HEK293 (cell line): ENCODE measurements around the gene GRID2.

ENCODE experiments used
- CTCF ChIA-PET: fragments of 350-600 bp; formaldehyde crosslinking; extraction: SDS; loops from one replicate; lab custom pipeline; 2021; ENCODE audit warnings: antibody characterized with exemption; lab: Yijun Ruan, JAX
- POLR2A ChIA-PET: fragments of 300-600 bp; formaldehyde crosslinking; extraction: SDS; loops from one replicate; lab custom pipeline; 2020; ENCODE audit warnings: antibody characterized with exemption, inconsistent platforms; lab: Yijun Ruan, JAX
- H3K27ac ChIP-seq: fragments of 200-500 bp; sonication (Bioruptor generic); 2 replicates; pipeline ENCODE4 v1.5.1; 2014; ENCODE audit warnings: low read depth, low read length, control low read depth, inconsistent platforms; ENCODE audit errors: extremely low read depth
- H3K36me3 ChIP-seq, 2 experiments: fragments of 200-500 bp in 1 of 2; sonication (Bioruptor generic) in 1 of 2; 1 replicate in 1 of 2; 2 replicates in 1 of 2; pipeline ENCODE4 v1.5.1; 2014 to 2017; ENCODE audit warnings: inconsistent platforms in 2 of 2, low read length in 2 of 2; ENCODE audit not compliant: control insufficient read depth in 2 of 2, insufficient read depth in 1 of 2
- H3K4me1 ChIP-seq: fragments of 200-500 bp; sonication (Bioruptor generic); 2 replicates; pipeline ENCODE4 v1.5.1; 2014; ENCODE audit warnings: mild to moderate bottlenecking, low read length, inconsistent platforms; ENCODE audit not compliant: control insufficient read depth, insufficient read depth
- H3K4me3 ChIP-seq: 2 replicates; pipeline ENCODE4 v1.5.1; 2011; ENCODE audit warnings: low read depth, mild to moderate bottlenecking, control low read depth, low read length, moderate library complexity
- H3K9me3 ChIP-seq: fragments of 200-500 bp; sonication (Bioruptor generic); 2 replicates; pipeline ENCODE4 v1.5.1; 2014; ENCODE audit warnings: low read depth, low read length, inconsistent platforms; ENCODE audit not compliant: control insufficient read depth, insufficient read depth
- EGR2 ChIP-seq: fragments of 450-650 bp; formaldehyde crosslinking; IDR thresholded peaks from 2 replicates; pipeline ENCODE4 v1.5.1; 2016; ENCODE audit warnings: low read depth, missing biosample characterization, missing genetic modification characterization
- IKZF3 ChIP-seq: fragments of 450-650 bp; IDR thresholded peaks from 2 replicates; pipeline ENCODE4 v1.5.0; 2018; ENCODE audit warnings: missing biosample characterization, mild to moderate bottlenecking, missing genetic modification characterization, moderate library complexity
- PRDM2 ChIP-seq: fragments of 450-650 bp; formaldehyde crosslinking; IDR thresholded peaks from 2 replicates; pipeline ENCODE4 v1.5.1; 2016; ENCODE audit warnings: missing biosample characterization, missing genetic modification characterization, borderline replicate concordance
- WT1 ChIP-seq: fragments of 450-650 bp; formaldehyde crosslinking; IDR thresholded peaks from 2 replicates; pipeline ENCODE4 v1.5.1; 2016; ENCODE audit warnings: missing biosample characterization, missing genetic modification characterization
- YY1 ChIP-seq: fragments of 450-650 bp; formaldehyde crosslinking; IDR thresholded peaks from 2 replicates; pipeline ENCODE4 v1.5.1; 2018; ENCODE audit warnings: missing biosample characterization, missing genetic modification characterization
- ZBTB44 ChIP-seq: fragments of 450-650 bp; IDR thresholded peaks from 2 replicates; pipeline ENCODE4 v1.5.1; 2018; ENCODE audit warnings: missing biosample characterization, mild to moderate bottlenecking, missing genetic modification characterization
- ZBTB48 ChIP-seq: fragments of 450-650 bp; formaldehyde crosslinking; IDR thresholded peaks from 2 replicates; pipeline ENCODE4 v1.5.1; 2016; ENCODE audit warnings: missing biosample characterization, missing genetic modification characterization
- ZFP3 ChIP-seq: fragments of 450-650 bp; formaldehyde crosslinking; IDR thresholded peaks from 2 replicates; pipeline ENCODE4 v1.5.1; 2016; ENCODE audit warnings: low read depth, missing biosample characterization, missing genetic modification characterization
- ZNF114 ChIP-seq: fragments of 450-650 bp; formaldehyde crosslinking; IDR thresholded peaks from 2 replicates; pipeline ENCODE4 v1.5.0; 2017; ENCODE audit warnings: missing biosample characterization, missing genetic modification characterization
- ZNF138 ChIP-seq: fragments of 450-650 bp; formaldehyde crosslinking; IDR thresholded peaks from 2 replicates; pipeline ENCODE4 v1.5.1; 2016; ENCODE audit warnings: missing biosample characterization, missing genetic modification characterization, borderline replicate concordance
- ZNF140 ChIP-seq: fragments of 450-650 bp; formaldehyde crosslinking; IDR thresholded peaks from 2 replicates; pipeline ENCODE4 v1.5.1; 2016; ENCODE audit warnings: missing biosample characterization, missing genetic modification characterization
- ZNF169 ChIP-seq: fragments of 450-650 bp; formaldehyde crosslinking; IDR thresholded peaks from 2 replicates; pipeline ENCODE4 v1.5.1; 2016; ENCODE audit warnings: missing biosample characterization, missing genetic modification characterization
- ZNF280C ChIP-seq: fragments of 450-650 bp; formaldehyde crosslinking; IDR thresholded peaks from 2 replicates; pipeline ENCODE4 v1.5.1; 2016; ENCODE audit warnings: missing biosample characterization, missing genetic modification characterization
- ZNF626 ChIP-seq: fragments of 450-650 bp; sonication (Bioruptor Pico); formaldehyde crosslinking; IDR thresholded peaks from 2 replicates; pipeline ENCODE4 v1.5.1; 2018; ENCODE audit warnings: missing biosample characterization, missing genetic modification characterization, inconsistent platforms
- ZNF629 ChIP-seq: fragments of 450-650 bp; formaldehyde crosslinking; IDR thresholded peaks from 2 replicates; pipeline ENCODE4 v1.5.1; 2017; ENCODE audit warnings: missing biosample characterization, missing genetic modification characterization
- ZNF670 ChIP-seq: fragments of 450-650 bp; formaldehyde crosslinking; IDR thresholded peaks from 2 replicates; pipeline ENCODE4 v1.5.1; 2016; ENCODE audit warnings: missing biosample characterization, missing genetic modification characterization, low read depth
- ZNF776 ChIP-seq: fragments of 450-650 bp; formaldehyde crosslinking; IDR thresholded peaks from 2 replicates; pipeline ENCODE4 v1.5.0; 2017; ENCODE audit warnings: missing biosample characterization, missing genetic modification characterization, borderline replicate concordance
- ZNF777 ChIP-seq: fragments of 450-650 bp; formaldehyde crosslinking; IDR thresholded peaks from 2 replicates; pipeline ENCODE4 v1.5.1; 2017; ENCODE audit warnings: missing biosample characterization, missing genetic modification characterization, borderline replicate concordance
- ZSCAN4 ChIP-seq: fragments of 450-650 bp; formaldehyde crosslinking; IDR thresholded peaks from 2 replicates; pipeline ENCODE4 v1.5.1; 2017; ENCODE audit warnings: missing biosample characterization, missing genetic modification characterization
- TF ChIP-seq, protein P1 (sequence below): fragments of 450-650 bp; formaldehyde crosslinking; IDR thresholded peaks from 2 replicates; pipeline ENCODE4 v1.5.1; 2016; ENCODE audit warnings: missing biosample characterization, missing genetic modification characterization

GRID2 gene

DNA sequence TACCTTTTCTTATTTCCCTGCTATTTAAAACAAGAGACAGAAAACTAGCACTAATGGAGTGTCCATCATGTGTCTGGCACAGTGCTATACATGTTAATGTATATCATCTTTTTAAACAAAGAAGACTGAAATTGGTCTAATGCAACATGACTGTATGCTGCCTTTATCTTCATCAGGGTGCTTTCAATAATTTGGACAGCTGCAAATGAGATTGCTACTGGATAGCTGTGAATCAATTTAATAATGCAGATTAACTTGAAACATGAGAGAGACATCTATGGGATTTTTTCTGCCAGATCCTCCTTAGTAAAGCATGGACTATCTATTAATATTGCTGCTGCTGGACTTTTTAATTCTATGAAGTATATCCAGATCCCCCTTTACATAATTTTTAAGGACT is 1269.5 kb downstream of the GRID2 start:
- no peaks in the 10 kb centered on the region for H3K9me3 ChIP-seq
- H3K27ac ChIP-seq, result no peak overlapping the region
- ChIA-PET POLR2A (no interaction called here), CTCF (no interaction called here)
- no peaks in the 10 kb centered on the region for H3K36me3 ChIP-seq
- H3K4me3 ChIP-seq, result no peak overlapping the region
- no peak for TF ChIP-seq ZFP3 (tag by site-specific recombination)
- TF ChIP-seq YY1 (tag by site-specific recombination), result no peak
- TF ChIP-seq ZNF169, result no peak
- TF ChIP-seq PRDM2 (tag by site-specific recombination), result no peak
- no peak for TF ChIP-seq ZNF138
- TF ChIP-seq ZBTB48 (tag by site-specific recombination), result no peak
- TF ChIP-seq ZSCAN4, result no peak
- no peak for TF ChIP-seq ZNF626
- TF ChIP-seq ZNF280C (tag by site-specific recombination), result no peak
- TF ChIP-seq ZNF670, result no peak
- TF ChIP-seq EGR2, result no peak
- H3K4me1 ChIP-seq, result no peaks in the 10 kb centered on the region

DNA sequence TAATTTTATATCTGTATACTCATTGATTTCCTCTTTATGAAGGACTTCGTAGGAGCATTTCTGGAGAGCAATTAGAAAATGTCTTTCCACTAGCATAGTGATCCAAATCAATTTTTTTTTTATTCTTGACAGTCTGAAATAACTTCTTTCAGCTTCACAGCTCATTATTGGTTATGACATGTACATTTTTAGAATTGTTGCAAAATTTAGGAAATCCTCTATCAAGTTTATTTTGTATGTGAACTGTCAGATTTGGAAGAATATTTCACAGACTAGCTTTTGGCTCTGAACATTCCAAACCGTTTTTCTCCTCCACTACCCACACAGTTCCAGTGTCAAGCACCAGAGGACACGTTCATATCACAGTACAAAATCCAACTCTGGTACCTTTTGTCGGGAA is 1275.2 kb downstream of the GRID2 start:
- Histone ChIP-seq H3K27ac (no peak overlapping the region), H3K9me3 (no peaks in the 10 kb centered on the region), H3K36me3 (no peaks in the 10 kb centered on the region), H3K4me3 (no peak overlapping the region), H3K4me1 (no peaks in the 10 kb centered on the region)
- TF ChIP-seq IKZF3 (tag by site-specific recombination) (no peak), ZNF629 (tag by site-specific recombination) (no peak), ZNF140 (tag by site-specific recombination) (no peak), ZNF114 (no peak)
- CTCF ChIA-PET, result no interaction called here
- POLR2A ChIA-PET, result no interaction called here

- no peaks in the 10 kb centered on the region for H3K36me3 ChIP-seq
- no peak overlapping the region for H3K4me3 ChIP-seq
- no peaks in the 10 kb centered on the region for H3K4me1 ChIP-seq
- H3K27ac ChIP-seq, result no peak overlapping the region
- ChIA-PET CTCF (no interaction called here), POLR2A (no interaction called here)
- H3K9me3 ChIP-seq, result no peaks in the 10 kb centered on the region
- TF ChIP-seq ZNF776 (tag by site-specific recombination) (no peak), ZNF777 (tag by site-specific recombination) (no peak), ZBTB44 (tag by site-specific recombination) (no peak), WT1 (no peak)
- TF ChIP-seq, protein P1, sequence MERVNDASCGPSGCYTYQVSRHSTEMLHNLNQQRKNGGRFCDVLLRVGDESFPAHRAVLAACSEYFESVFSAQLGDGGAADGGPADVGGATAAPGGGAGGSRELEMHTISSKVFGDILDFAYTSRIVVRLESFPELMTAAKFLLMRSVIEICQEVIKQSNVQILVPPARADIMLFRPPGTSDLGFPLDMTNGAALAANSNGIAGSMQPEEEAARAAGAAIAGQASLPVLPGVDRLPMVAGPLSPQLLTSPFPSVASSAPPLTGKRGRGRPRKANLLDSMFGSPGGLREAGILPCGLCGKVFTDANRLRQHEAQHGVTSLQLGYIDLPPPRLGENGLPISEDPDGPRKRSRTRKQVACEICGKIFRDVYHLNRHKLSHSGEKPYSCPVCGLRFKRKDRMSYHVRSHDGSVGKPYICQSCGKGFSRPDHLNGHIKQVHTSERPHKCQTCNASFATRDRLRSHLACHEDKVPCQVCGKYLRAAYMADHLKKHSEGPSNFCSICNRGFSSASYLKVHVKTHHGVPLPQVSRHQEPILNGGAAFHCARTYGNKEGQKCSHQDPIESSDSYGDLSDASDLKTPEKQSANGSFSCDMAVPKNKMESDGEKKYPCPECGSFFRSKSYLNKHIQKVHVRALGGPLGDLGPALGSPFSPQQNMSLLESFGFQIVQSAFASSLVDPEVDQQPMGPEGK (tag by site-specific recombination), result no peak
Measured at GRCh38 chr4:93605163-93605562, 1301.4 kb downstream of the GRID2 start.
